NCI-H2227 (cell line): ENCODE measurements around the gene ABCA12.

ENCODE experiments used
- DNase-seq: peaks from one replicate; lab custom pipeline; 2025; ENCODE audit not compliant: unreplicated experiment; lab: John Stamatoyannopoulos, UW

Gene ABCA12

GRCh38 chr2:214966420-214966819, 172.0 kb downstream of the ABCA12 start:
- no peak for DNase-seq

- no peak for DNase-seq
These were observed 177.7 kb downstream of the ABCA12 start for GRCh38 chr2:214960677-214961076.

GRCh38 chr2:214946949-214947348, 191.5 kb downstream of the ABCA12 start:
- no peak for DNase-seq

- no peak for DNase-seq
These were observed 204.4 kb downstream of the ABCA12 start for GRCh38 chr2:214934006-214934405.

- no peak for DNase-seq
These were observed 233.8 kb downstream of the ABCA12 start for GRCh38 chr2:214904634-214905033.

GRCh38 chr2:214904176-214904575, 234.2 kb downstream of the ABCA12 start:
- DNase-seq: no peak

GRCh38 chr2:214902286-214902685, 236.1 kb downstream of the ABCA12 start:
- peak; percentile 47 for DNase-seq

- DNase-seq: no peak
These were observed 238.7 kb downstream of the ABCA12 start for GRCh38 chr2:214899751-214900150.

GRCh38 chr2:214896274-214896673, 242.2 kb downstream of the ABCA12 start:
- DNase-seq: no peak

GRCh38 chr2:214895469-214895868, 243.0 kb downstream of the ABCA12 start:
- DNase-seq: no peak

GRCh38 chr2:214889301-214889700, 249.1 kb downstream of the ABCA12 start:
- DNase-seq: no peak

- no peak for DNase-seq
These were observed 256.7 kb downstream of the ABCA12 start for GRCh38 chr2:214881647-214882202.
